ENCODE data around the gene KCNT2.

Gene KCNT2

DNA sequence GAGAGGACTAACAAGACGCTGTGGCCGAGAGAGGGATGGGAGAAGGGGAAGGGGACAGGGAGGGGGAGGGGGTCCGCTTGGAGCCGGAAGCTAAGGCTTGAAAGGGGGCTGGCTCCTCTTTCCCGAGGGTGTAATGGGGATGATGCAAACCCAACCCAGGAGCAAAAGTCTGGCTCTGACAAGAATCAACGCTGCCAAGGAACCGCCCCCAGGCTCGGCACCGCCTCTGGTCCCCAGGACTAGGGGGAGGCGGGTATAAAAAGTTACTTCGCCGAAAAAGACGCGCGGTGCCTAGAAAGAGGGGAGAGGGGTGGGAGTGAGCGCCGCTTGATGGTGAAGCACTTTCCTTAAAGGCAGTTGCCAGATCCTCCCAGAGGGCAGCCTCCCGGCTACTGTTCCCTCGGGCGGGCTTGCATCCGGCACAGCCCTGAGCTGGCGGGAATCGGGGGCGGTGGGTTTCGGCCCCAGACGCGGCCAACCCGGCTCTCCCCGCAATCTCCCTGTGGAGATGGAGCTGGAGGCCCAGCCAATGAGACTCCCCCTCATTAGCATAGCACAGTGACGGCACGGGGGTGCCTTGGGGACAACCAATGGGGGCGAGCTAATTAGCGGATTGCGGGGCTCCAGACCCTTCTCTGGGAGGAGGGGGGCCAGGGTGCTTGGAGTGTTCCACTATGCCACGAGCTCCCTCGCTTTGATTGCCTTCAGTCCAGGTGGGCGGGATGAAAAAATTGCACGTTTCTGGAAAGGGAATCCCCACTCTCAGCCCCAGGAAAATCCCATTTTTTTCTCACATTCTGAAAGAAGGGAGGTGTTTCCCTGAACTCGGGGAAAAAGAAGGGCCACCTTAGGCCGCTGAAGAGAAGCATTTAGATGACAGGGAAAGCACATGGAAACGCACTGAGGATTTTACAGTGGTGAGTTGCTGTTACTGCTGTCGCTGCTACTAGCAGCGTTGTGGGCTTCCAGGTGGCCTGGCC, at the start of gene KCNT2:
TSS of gene KCNT2 (minus strand) at position 51 of the 980 bp plus-strand sequence. CDS start 131 bp downstream, outside the sequence.
- Histone ChIP-seq H3K4me3 (ENCODE audit: low read depth, low read length) (peak within 1 kb of the TSS; percentile 97), H3K27me3 (ENCODE audit: insufficient read depth, low read depth, severe bottlenecking) (no peaks in the 10 kb centered on the region), H3K9me3 (ENCODE audit: severe bottlenecking) (no peaks in the 10 kb centered on the region), H3K36me3 (peaks cover 16% of the 10 kb centered on the region), H3K27ac (peak within 1 kb of the TSS; percentile 96)
- TF ChIP-seq, protein P1, sequence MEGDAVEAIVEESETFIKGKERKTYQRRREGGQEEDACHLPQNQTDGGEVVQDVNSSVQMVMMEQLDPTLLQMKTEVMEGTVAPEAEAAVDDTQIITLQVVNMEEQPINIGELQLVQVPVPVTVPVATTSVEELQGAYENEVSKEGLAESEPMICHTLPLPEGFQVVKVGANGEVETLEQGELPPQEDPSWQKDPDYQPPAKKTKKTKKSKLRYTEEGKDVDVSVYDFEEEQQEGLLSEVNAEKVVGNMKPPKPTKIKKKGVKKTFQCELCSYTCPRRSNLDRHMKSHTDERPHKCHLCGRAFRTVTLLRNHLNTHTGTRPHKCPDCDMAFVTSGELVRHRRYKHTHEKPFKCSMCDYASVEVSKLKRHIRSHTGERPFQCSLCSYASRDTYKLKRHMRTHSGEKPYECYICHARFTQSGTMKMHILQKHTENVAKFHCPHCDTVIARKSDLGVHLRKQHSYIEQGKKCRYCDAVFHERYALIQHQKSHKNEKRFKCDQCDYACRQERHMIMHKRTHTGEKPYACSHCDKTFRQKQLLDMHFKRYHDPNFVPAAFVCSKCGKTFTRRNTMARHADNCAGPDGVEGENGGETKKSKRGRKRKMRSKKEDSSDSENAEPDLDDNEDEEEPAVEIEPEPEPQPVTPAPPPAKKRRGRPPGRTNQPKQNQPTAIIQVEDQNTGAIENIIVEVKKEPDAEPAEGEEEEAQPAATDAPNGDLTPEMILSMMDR (IDR thresholded peaks at IDR 0.05; ENCODE audit: low read depth, low read length): peak; percentile 61
- DNase-seq: peak; percentile 100

DNA sequence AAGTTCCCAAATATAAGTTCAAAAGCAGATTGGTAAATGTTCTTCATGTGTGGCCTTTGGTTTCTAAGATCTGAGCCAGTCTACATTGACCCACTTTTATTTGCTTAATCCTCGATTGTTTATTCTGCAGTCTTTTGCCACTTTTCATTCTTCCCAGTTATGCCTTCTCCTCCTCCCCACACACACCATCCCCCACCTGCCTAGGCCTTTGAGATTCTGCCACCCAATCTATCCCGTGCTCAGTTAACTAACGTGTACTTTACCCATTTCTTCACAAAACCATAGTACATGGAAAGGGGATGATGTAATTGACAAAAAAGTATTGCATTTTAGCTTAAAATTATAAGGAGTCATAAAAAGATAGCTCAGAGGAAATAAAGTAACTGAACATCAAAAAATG, 47.3 kb upstream of the KCNT2 start:
- H3K36me3 ChIP-seq: no peaks in the 10 kb centered on the region
- H3K27me3 ChIP-seq (ENCODE audit: insufficient read depth, low read depth, severe bottlenecking): no peaks in the 10 kb centered on the region
- H3K4me3 ChIP-seq (ENCODE audit: low read depth, low read length): no peak overlapping the region
- no peak overlapping the region for H3K27ac ChIP-seq
- no peaks in the 10 kb centered on the region for H3K9me3 ChIP-seq (ENCODE audit: severe bottlenecking)
- TF ChIP-seq, protein P1 (IDR thresholded peaks at IDR 0.05; ENCODE audit: low read depth, low read length): no peak
- DNase-seq: no peak

- Histone ChIP-seq H3K36me3 (no peaks in the 10 kb centered on the region), H3K27me3 (ENCODE audit: insufficient read depth, low read depth, severe bottlenecking) (no peaks in the 10 kb centered on the region), H3K4me3 (ENCODE audit: low read depth, low read length) (no peak overlapping the region), H3K27ac (no peak overlapping the region), H3K9me3 (ENCODE audit: severe bottlenecking) (no peaks in the 10 kb centered on the region)
- TF ChIP-seq, protein P1 (IDR thresholded peaks at IDR 0.05; ENCODE audit: low read depth, low read length): no peak
- no peak for DNase-seq
Observed at GRCh38 chr1:196655071-196655470, 46.8 kb upstream of the KCNT2 start.

DNA sequence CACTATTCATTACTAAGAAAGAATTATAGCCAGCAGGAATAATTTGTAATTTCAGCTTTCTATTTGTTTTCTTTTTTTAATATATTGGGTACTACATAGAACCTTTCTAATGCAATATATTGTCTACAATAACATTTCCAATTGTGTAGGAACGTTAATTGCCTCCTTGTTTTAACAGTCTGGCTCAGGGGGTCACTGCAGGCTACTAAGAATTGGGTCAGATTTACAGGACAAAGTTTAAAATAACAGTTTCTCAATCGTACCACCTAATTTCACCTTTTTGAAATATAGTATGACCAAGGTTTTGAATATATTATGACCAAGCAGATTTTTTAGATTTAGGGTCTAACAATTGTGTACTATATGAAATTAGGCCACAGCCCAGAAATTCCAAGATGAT, 46.0 kb upstream of the KCNT2 start:
- no peaks in the 10 kb centered on the region for H3K27me3 ChIP-seq (ENCODE audit: insufficient read depth, low read depth, severe bottlenecking)

DNA sequence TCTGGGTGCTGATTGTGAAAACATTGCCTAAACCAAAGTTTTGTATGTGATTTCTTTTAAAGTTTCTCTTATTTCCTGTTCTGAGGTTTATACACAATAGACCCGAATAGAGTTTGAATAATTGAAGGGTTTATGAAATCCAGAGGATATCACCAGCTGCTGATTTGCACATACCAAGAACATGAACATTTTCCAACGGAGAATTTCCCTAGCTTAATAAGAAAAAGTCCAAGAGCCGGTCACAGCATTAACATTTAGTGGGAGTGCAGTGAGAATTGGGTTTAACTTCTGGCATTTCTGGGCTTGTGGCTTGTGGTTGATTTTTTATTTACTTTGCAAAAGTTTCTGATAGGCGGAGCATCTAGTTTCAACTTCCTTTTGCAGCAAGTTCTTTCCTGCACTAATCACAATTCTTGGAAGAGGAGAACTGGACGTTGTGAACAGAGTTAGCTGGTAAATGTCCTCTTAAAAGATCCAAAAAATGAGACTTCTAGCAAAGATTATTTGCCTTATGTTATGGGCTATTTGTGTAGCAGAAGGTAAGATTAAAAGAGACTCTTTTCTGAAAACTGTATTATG, 43.5 kb upstream of the KCNT2 start, which contains the start of gene CFH:
TSS of gene CFH (plus strand) at position 407 of the 579 bp plus-strand sequence. CDS start at position 482, 75 bp downstream.
- no peak for DNase-seq
- H3K4me3 ChIP-seq (ENCODE audit: low read depth, low read length): no peak within 1 kb of the TSS
- H3K27ac ChIP-seq: no peak within 1 kb of the TSS

More for the DNA sequence above, 46.0 kb upstream of the KCNT2 start:
- Histone ChIP-seq H3K9me3 (ENCODE audit: severe bottlenecking) (no peaks in the 10 kb centered on the region), H3K4me3 (ENCODE audit: low read depth, low read length) (no peak overlapping the region), H3K36me3 (no peaks in the 10 kb centered on the region), H3K27ac (no peak overlapping the region)
- no peak for DNase-seq
- TF ChIP-seq, protein P1 (IDR thresholded peaks at IDR 0.05; ENCODE audit: low read depth, low read length): no peak

More for the DNA sequence above, 43.5 kb upstream of the KCNT2 start, which contains the start of gene CFH:
- Histone ChIP-seq H3K27me3 (ENCODE audit: insufficient read depth, low read depth, severe bottlenecking) (no peaks in the 10 kb centered on the region), H3K9me3 (ENCODE audit: severe bottlenecking) (no peaks in the 10 kb centered on the region), H3K36me3 (no peaks in the 10 kb centered on the region)
- TF ChIP-seq, protein P1 (IDR thresholded peaks at IDR 0.05; ENCODE audit: low read depth, low read length): no peak

Measured in WERI-Rb-1 (cell line).